ENCODE results near the gene RGS14.

RGS14 gene

GRCh38 chr5:177310332-177310731 is 47.4 kb upstream of the RGS14 start:
- no peaks in the 10 kb centered on the region for H3K9me3 ChIP-seq (ENCODE audit: insufficient read depth, low read depth, low read length)
- H3K79me2 ChIP-seq (ENCODE audit: insufficient read depth, low read length) = peaks cover 53% of the 10 kb centered on the region
- peaks cover 19% of the 10 kb centered on the region for H4K20me1 ChIP-seq (ENCODE audit: insufficient read depth, low read length, poor library complexity, severe bottlenecking)
- peak overlapping the region; percentile 85 for H3K4me2 ChIP-seq (ENCODE audit: low read depth, low read length, poor library complexity, severe bottlenecking)
- H3K27me3 ChIP-seq (ENCODE audit: insufficient read depth, low read length, poor library complexity, severe bottlenecking) = no peaks in the 10 kb centered on the region
- no peaks in the 10 kb centered on the region for H3F3A ChIP-seq (ENCODE audit: low read depth)
- no peaks in the 10 kb centered on the region for H3K9me2 ChIP-seq (replicated peaks; ENCODE audit: low read depth, low read length)
- peak overlapping the region; percentile 89 for H3K9ac ChIP-seq (ENCODE audit: low read depth, low read length, poor library complexity, severe bottlenecking)
- no peak overlapping the region for H2AFZ ChIP-seq (ENCODE audit: low read length)
- peak overlapping the region; percentile 83 for H3K4me3 ChIP-seq (ENCODE audit: low read length, poor library complexity, severe bottlenecking)
- H3K4me1 ChIP-seq (ENCODE audit: insufficient read depth, low read length, poor library complexity, severe bottlenecking) = peaks cover 17% of the 10 kb centered on the region
- H3K36me3 ChIP-seq (ENCODE audit: insufficient read depth, low read length) = no peaks in the 10 kb centered on the region; the same call in 1 of the 2 replicates
- TF ChIP-seq CTCF (conservative IDR thresholded peaks at IDR 0.05; ENCODE audit: low read length) (no peak), EZH2phosphoT487 (IDR thresholded peaks at IDR 0.05; ENCODE audit: borderline replicate concordance) (no peak)

- TF ChIP-seq CTCF (conservative IDR thresholded peaks at IDR 0.05; ENCODE audit: low read length) (no peak), EZH2phosphoT487 (IDR thresholded peaks at IDR 0.05; ENCODE audit: borderline replicate concordance) (no peak)
- Histone ChIP-seq H3F3A (ENCODE audit: low read depth) (no peaks in the 10 kb centered on the region), H3K4me2 (ENCODE audit: low read depth, low read length, poor library complexity, severe bottlenecking) (peak overlapping the region; percentile 85), H3K36me3 (ENCODE audit: insufficient read depth, low read length) (no peaks in the 10 kb centered on the region; the same call in 1 of the 2 replicates), H3K9me3 (ENCODE audit: insufficient read depth, low read depth, low read length) (no peaks in the 10 kb centered on the region), H3K79me2 (ENCODE audit: insufficient read depth, low read length) (peaks cover 48% of the 10 kb centered on the region), H3K4me3 (ENCODE audit: low read length, poor library complexity, severe bottlenecking) (peak overlapping the region; percentile 83), H2AFZ (ENCODE audit: low read length) (no peak overlapping the region), H3K9me2 (replicated peaks; ENCODE audit: low read depth, low read length) (no peaks in the 10 kb centered on the region), H3K4me1 (ENCODE audit: insufficient read depth, low read length, poor library complexity, severe bottlenecking) (peaks cover 17% of the 10 kb centered on the region), H3K9ac (ENCODE audit: low read depth, low read length, poor library complexity, severe bottlenecking) (peak overlapping the region; percentile 89), H3K27me3 (ENCODE audit: insufficient read depth, low read length, poor library complexity, severe bottlenecking) (no peaks in the 10 kb centered on the region), H4K20me1 (ENCODE audit: insufficient read depth, low read length, poor library complexity, severe bottlenecking) (peaks cover 19% of the 10 kb centered on the region)
Observed at GRCh38 chr5:177310757-177311391, 46.9 kb upstream of the RGS14 start.

GRCh38 chr5:177311392-177311722 is 46.4 kb upstream of the RGS14 start:
- Histone ChIP-seq H3K79me2 (ENCODE audit: insufficient read depth, low read length) (peaks cover 44% of the 10 kb centered on the region), H3K4me2 (ENCODE audit: low read depth, low read length, poor library complexity, severe bottlenecking) (peak overlapping the region; percentile 85), H3K9ac (ENCODE audit: low read depth, low read length, poor library complexity, severe bottlenecking) (peak overlapping the region; percentile 89), H3K9me2 (replicated peaks; ENCODE audit: low read depth, low read length) (no peaks in the 10 kb centered on the region), H3K4me1 (ENCODE audit: insufficient read depth, low read length, poor library complexity, severe bottlenecking) (peaks cover 17% of the 10 kb centered on the region), H3K9me3 (ENCODE audit: insufficient read depth, low read depth, low read length) (no peaks in the 10 kb centered on the region), H3K27me3 (ENCODE audit: insufficient read depth, low read length, poor library complexity, severe bottlenecking) (no peaks in the 10 kb centered on the region), H3K36me3 (ENCODE audit: insufficient read depth, low read length) (no peaks in the 10 kb centered on the region; the same call in 1 of the 2 replicates), H3K4me3 (ENCODE audit: low read length, poor library complexity, severe bottlenecking) (peak overlapping the region; percentile 83), H2AFZ (ENCODE audit: low read length) (no peak overlapping the region), H4K20me1 (ENCODE audit: insufficient read depth, low read length, poor library complexity, severe bottlenecking) (peaks cover 19% of the 10 kb centered on the region), H3F3A (ENCODE audit: low read depth) (no peaks in the 10 kb centered on the region)
- no peak for TF ChIP-seq CTCF (conservative IDR thresholded peaks at IDR 0.05; ENCODE audit: low read length)
- TF ChIP-seq EZH2phosphoT487 (IDR thresholded peaks at IDR 0.05; ENCODE audit: borderline replicate concordance) = no peak
